Stimulated activated CD8-positive, alpha-beta memory T cell treated with anti-CD3 and anti-CD28 coated beads, Interleukin-12 subunit alpha, Interleukin-12 subunit beta, amount 100 ng/mL, for 24 hours (primary cell): ENCODE measurements around the gene ITGAD.

Experiments
- DNase-seq: peaks from one replicate; pipeline ENCODE4 v3.0.0-alpha.2; 2020; ENCODE audit errors: extremely low read depth

The ITGAD gene

DNA sequence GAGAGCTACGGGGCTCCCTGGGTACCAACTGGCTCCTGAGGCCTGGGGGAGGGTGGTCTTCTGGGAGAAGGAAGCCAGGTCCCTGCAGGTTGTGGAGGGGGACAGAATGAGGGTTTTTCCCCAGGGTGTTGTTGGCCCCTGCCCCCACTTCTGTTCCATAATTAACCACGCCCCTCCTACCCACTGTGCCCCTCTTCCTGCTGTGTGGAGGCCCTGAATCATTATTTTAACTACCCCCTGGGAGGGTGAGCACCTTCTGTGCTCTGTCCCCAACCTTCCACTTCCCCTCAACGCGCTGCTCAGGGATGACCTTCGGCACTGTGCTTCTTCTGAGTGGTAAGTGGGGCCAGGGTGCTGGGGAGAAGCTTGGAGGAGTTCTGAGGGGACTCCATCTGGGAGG is at the start of gene ITGAD:
Gene ITGAD (plus strand): TSS at position 280 of the 400 bp plus-strand sequence. CDS start 26 bp downstream, at position 306.
- no peak for DNase-seq

DNA sequence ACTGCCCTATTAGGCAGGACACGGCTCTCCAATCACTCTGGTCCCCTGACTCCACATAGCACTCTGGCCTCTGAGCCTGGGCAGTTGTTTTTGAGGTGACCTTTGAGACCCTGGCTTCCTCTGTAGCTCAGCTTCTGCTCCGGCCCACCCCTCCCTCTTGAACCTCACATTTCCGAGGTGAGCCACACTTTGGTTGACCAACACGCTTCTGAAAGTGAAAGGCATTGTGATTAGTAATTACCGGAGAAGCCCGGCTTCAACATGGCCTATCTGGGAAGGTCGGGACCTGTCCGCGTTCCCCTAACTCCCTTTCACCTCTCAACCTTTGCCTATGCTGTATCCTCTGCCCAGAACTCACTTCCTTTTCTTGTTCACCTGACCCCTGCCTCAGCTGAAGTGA is 48.4 kb upstream of the ITGAD start:
- DNase-seq: no peak

DNA sequence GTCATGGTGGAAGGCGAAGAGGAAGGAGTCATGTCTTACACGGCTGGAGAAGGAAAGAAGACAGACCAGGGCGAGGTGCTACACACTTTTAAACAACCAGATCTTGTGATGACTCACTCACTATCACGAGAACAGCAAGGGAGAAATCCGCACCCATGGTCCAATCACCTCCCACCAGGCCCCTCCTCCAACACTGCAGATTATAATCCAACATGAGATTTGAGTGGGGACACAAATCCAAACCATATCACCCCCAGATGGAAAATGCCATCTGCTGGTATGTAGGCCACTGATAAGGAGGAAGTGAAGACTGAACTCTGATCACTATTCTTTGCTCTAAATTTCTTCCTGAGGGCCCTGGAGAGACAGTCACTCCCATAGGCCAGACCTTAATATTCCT is 45.7 kb upstream of the ITGAD start:
- no peak for DNase-seq

DNA sequence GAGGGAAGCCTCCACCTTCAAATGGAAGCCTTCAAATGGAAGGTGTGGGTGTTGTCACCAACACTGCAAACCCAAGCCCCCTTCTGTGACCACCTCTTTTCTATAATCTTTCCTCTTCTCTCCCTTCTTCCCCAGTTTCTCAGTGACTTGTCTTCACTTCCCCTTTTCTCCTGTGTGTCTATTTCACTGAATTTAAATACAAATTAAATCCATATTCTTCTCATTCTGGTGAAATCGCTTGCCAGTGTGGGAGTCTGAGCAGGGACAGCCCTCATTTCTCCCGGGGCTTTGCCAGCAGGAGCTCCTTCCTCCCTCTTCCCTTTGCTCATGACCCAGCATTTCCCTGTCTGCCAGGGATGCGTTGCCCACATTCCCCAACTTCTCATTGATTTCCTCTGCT is 44.6 kb upstream of the ITGAD start:
- DNase-seq: no peak

DNA sequence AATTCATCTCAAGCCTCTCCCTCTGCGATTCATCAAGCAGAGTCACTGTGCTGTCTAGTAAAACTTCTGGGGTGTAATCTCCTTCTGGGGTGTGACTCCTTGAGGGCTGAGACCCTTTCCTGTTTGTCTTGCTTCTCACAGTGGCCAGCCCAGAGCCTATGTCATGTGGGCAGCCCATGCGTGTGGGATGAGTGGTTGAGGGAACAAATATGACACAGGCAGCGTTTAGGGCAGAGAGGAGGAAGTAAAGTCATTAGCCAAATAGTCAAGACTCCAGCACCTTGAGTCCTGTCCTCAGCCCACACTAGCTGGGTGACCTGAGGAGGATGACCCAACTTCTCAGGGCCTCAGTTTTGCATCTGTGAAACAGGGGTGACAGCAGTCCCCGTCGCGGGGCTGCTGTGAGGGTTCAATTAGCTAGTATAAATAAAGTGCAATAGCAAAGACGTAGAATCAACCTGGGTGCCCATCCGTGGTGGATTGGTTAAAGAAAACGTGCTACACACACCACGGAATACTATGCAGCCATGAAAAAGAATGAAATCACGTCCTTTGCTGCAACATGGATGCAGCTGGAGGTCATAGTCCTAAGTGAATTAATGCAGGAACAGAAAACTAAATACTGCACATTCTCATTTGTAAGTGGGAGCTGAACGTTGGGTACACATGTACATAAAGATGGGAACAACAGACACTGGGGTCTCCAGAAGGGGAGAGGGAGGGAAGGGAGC is 42.7 kb upstream of the ITGAD start:
- DNase-seq: no peak

DNA sequence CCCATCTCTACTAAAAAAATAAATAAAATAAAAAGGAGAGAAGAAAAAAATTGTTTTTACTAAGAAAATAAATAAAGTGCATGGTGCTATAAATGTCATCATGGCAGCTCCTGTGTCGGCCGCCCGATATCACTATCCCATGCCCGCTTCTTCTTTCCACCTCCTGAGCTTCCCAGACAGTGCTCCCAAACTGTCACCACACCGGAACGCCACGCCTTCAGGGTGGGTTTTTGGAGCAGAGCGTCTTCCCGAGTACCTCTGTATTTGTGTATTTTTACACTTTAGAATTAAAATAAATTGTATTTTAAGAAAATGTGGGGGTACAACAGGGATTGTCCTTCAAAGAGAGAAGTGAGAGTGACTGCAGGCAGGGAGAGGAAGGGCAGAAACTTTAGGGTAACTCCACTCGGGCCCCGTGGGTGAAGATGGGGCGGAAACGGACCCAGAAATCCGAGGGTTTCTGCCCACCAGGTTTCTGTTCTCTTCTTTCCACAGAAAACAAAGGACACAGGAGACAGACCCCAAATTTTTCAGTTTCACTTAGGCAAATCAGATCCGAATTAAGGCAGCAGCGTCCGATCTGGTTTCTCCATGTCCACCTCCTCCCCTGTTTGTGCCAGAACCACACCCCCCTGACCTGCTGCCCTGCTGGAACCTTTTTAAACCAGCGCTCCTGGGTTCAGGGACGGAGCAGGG is 41.7 kb upstream of the ITGAD start:
- DNase-seq: no peak

DNA sequence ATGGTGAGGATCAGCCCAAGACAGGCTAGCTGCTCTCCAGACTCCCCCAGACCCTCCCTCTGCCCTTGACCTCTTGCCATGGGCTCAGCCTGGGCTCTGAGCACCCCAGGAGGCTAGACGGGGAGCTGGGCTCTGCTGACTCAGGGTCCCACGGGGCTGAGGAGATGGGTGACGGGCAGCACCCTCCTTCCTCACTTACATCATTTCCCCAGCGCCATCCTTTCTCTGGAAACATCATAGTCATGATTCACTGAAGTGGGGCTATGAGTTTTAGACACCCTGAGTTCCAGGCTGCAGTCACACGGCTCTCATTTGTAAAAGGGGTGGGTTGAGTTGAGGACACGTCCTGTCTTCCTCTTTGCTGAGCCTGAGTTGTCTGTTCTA is 41.2 kb upstream of the ITGAD start:
- DNase-seq: no peak

DNA sequence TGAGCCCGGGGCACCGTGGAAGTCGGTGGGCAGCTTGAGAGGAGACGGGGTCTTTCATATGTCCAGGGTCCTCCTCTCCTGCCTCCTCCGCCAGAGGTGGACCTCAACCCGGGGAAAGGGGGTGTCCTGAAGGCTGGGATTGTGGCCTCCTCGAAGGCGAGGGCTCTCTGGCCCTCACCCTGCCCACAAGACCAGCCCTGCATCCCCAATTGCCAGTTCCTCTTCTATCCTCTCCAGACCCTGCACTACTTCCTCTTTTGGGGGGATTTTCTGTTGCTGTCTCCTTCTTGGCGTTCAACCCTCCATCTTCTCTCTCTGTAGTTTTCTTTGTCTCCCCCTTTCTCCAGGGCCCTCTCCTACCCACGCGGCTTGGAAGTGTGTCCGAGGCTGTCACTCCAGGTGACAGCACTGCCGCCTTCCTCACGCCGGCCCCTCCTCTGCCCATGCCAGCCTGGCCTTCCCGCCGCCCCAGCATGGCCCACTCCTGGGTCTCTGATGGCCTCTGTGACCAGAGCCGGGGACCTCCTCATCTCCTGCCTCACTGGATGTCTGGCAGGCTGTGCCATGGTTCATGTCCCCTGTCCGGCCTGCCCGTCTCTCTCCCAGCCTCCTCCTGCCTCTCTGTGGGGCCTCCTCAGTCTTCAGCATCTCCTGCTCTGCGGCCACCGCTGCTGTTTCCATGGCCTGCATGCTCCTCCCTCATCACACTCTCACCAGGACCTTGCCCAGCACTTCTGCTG is 40.6 kb upstream of the ITGAD start:
- DNase-seq: no peak

DNA sequence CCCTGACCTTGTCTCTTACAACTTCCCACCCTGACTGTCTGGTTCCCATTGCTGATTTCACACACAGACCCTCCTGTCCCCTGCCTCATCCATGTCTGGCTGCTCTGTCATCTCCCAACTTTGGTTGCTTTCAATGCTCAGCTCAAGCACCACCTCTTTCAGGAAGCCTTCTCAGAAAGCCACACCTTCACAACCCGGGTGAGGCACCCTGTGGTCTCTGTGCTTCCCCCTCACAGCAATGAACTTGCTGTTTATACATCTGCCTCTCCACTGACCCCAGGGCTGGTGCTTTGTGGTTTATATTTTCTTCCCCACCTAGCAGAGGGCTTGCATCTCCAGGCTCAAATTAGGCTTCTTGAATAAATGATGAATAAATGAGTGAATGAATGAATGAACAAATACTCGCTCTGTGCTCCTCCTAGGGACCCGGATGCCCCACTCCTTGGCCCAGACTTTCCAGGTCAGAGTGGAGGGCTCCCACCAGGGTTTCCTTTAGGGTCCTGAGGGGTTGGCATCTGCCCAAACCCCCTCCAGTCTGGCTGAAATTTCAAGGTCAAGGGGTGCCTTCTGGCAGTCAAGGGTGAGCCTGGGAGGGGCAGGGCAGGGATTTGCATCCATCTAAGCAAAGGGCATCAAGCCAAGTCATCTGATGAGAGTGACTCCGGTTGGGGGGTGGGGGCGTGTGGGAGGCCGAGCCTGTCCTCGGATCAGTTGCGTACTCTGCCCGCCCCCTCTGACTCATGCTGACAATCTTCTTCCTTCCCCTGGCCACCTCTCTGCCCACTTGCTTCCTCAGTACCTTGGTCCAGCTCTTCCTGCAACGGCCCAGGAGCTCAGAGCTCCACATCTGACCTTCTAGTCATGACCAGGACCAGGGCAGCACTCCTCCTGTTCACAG is 38.5 kb upstream of the ITGAD start, which contains the start of gene ITGAX:
Gene ITGAX (plus strand): TSS at position 783 of the 898 bp plus-strand sequence. CDS start 79 bp downstream, at position 862.
- peak; percentile 58 for DNase-seq

DNA sequence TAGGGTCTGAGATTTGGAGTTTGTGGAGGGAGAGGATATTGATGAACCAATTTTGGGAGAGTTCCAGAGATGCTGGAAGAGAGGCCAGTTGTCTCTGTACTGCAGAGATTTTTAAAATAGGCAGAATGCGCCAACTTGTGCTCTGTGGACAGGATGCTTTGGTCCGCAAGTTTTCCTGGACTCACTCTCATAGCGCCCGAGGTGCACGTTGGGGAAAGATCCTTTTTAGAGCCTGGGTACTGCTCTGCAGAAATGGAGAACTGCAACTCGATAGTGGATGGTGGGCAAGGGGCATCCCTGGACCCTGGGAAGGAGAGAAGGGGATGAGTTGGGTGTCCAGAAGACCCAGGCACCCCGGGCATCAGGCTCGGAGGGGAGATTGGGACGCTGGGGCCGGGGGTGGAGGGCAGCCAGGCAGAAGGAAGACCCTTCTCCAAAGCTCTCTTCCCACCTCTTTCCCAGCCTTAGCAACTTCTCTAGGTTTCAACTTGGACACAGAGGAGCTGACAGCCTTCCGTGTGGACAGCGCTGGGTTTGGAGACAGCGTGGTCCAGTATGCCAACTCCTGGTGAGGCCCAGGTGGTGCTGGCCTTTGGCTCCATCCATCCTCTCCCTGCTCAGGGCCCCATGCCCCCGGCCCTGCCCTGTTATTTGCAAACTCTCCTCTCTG is 37.6 kb upstream of the ITGAD start:
- DNase-seq: no peak

DNA sequence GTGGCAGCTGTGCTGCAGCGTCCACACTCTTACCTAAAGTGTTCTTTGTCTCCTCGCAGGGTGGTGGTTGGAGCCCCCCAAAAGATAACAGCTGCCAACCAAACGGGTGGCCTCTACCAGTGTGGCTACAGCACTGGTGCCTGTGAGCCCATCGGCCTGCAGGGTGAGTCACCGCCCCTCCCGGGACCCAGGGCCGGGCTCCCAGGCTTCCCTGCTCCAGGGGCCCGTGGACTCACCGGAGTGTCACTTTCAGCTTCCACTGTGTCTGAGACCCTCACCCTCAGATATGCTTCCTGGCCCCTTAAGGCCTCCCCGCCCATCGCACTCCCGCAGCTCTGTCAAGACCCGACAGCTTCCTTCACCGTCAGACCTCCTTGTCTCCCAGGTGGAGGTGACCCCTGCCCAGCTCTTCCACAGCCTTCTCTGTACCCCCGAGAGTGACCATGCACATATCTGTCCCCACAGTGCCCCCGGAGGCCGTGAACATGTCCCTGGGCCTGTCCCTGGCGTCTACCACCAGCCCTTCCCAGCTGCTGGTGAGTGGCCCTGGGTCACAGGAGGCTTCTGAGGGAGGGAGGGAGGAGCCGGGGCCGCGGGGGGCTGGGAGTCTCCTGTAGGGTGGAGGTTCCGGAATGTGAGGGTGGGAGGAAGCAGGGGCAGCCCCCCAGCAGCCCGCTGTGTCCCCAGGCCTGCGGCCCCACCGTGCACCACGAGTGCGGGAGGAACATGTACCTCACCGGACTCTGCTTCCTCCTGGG is 36.4 kb upstream of the ITGAD start:
- no peak for DNase-seq

DNA sequence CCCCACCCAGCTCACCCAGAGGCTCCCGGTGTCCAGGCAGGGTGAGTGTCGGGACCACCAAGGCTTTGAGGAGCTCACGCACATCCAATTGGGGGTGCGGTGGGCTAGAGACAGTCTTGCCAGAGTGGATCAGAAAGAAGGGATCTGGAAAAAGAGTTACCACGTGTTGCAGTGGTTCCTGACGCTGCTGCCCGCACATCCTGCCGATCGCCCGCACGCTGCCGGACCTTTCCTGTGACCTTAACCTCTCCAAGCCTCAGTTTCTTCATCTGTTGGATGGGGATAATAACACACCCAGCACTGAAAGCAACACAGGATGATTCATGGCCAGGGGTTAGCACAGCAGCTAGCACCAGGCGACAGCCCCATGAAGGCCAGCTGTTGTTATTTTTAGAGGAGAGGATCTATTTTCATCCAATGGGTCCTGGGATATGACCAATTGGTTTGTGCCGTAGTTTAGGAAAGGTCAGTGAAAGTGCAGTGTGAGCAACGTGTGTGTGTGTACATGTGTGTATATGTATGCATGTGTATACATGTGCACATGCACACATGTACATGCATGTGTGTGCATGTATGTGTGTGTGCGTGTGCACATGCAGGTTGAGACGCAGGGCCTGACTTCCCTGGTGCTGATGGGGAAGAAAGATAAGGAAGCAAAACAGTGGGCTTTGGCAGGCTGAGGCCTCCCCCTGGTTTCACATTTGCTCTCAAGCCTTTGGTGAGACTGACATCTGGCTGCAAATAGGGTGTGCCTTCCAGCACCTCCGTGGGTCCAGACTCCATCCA is 35.6 kb upstream of the ITGAD start:
- no peak for DNase-seq

DNA sequence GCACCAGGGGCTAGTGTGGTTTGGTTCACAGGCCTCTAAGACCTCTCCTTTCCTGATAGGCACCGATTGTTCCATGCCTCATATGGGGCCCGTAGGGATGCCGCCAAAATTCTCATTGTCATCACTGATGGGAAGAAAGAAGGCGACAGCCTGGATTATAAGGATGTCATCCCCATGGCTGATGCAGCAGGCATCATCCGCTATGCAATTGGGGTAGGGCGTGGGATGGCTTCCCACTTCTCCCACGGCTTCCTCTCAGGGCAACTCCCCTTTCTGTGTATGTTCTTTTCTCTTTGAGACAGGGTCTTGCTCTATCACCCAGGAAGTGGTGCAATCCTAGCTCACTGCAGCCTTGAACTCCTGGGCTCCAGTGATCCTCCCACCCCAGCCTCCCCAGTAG is 32.9 kb upstream of the ITGAD start:
- no peak for DNase-seq

DNA sequence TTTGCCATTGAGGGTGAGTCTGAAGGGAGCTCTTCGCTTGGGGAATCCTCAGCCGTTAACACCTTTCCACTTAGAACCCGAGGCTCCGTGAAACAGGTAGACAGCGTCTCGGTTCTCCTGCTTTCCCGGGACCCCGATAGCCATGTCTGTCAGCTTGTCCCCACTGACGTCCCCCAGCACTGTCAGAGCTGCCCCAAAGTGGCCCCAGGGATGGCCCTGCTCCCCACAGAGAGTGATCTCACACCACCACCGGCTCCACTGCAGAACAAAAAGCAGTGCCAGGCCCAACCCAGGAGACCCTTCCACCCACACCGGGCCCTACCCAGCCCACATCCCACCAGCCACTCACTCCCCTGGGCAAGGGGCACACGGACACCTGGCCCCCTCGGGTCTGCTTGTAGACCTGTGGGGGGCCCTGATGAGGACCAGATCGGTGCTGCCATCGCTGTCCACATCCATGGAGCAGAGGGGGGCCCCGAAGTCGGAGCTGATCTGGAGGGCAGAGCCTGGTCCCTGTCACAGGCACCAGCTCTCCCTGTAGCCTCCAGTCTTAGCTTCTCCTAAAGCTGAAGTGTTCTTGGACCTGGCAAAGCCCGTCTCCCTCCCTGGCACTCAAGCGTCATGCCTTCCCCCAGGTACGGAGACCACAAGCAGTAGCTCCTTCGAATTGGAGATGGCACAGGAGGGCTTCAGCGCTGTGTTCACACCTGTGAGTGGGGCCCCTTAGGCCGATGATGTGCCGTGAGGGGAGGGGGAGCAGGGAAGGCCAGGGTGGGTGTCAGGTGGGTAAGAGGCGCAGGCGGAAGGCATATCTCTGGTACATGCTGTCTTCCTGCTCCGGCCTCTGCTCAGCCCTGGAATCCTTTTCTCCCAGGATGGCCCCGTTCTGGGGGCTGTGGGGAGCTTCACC is 31.7 kb upstream of the ITGAD start:
- no peak for DNase-seq

DNA sequence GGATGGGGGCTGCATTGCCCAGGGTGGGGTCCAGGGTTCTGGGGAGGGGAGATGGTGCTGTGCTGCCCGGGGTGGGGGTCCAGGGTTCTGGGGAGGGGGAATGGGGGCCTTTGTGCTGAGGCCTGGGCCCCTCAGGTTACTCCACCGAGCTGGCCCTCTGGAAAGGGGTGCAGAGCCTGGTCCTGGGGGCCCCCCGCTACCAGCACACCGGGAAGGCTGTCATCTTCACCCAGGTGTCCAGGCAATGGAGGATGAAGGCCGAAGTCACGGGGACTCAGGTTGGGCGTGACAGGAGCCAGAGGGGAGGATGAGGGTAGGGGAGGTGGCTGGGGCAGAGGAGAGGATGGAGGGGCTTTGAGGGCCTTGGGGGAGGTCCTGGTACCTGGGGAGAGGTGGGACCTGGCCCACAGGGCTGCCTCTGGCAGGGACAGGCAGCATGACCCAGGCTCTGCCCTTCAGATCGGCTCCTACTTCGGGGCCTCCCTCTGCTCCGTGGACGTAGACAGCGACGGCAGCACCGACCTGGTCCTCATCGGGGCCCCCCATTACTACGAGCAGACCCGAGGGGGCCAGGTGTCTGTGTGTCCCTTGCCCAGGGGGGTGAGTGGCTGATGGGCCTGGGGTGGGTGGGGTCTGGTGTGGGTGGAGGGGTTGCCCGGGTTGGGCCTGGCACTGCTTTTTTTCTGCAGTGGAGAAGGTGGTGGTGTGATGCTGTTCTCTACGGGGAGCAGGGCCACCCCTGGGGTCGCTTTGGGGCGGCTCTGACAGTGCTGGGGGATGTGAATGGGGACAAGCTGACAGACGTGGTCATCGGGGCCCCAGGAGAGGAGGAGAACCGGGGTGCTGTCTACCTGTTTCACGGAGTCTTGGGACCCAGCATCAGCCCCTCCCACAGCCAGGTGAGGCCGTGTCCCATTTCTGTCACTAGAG is 30.4 kb upstream of the ITGAD start:
- DNase-seq: no peak

DNA sequence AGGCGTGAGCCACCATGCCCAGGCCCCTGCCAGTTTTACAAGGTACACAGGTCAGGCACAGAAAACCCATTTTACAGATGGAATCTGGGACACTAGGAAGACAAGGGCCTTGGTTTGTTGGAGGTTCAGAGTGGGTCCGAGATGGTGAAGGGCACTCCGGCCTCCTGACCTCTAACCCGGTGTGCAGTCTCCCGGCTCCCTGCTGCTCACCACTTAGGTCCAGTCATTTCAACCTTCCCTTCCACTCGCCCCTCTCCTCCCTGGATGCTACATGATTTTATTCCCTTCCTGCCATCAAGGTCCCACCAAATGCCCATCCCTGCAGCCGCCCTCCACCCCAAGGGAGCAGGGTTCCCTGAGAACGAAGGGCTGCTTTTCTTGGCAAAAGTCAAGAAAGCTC is 29.4 kb upstream of the ITGAD start:
- no peak for DNase-seq

DNA sequence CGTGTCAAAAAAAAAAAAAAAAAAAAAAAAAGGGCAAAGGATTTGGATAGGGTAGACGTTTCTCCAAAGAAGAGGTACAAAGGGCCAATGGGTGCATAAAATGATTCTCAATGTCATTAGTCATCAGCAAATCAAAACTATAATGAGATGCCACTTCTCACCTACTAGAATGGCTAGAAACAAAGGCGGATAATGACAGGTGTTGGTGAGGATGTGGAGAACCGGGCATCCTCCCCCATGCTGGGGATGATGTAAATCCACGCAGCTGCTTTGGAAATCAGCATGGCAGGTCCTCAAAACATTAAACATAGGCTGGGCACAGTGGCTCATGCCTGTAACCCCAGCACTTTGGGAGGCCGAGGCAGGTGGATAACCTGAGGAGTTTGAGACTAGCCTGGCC is 28.7 kb upstream of the ITGAD start:
- no peak for DNase-seq
